Measurements from ENCODE around the gene FXR1.

- TF ChIP-seq CTCF (IDR thresholded peaks at IDR 0.05): no peak
- TF ChIP-seq ZFX (IDR thresholded peaks at IDR 0.05; ENCODE audit: borderline replicate concordance): no peak
Observed at GRCh38 chr3:180980611-180981010, 68.1 kb downstream of the FXR1 start.
